A549 treated with CORT108297 at 1 μM for 4 hours (cell line): ENCODE measurements around the gene ATF7IP. TPM values are rescaled to one million over a fixed set of nuclear protein-coding genes. Genes with fewer than 3 reads are reported as not detected.

Source experiments
- total RNA-seq: library from RNA; stranded (reverse); fragments of 200-300 nt; extraction: Qiagen RNA extraction; gene quantifications from 5 replicates; pipeline ENCODE4 v1.2.3, GENCODE V29; 2022

The ATF7IP gene, protein sequence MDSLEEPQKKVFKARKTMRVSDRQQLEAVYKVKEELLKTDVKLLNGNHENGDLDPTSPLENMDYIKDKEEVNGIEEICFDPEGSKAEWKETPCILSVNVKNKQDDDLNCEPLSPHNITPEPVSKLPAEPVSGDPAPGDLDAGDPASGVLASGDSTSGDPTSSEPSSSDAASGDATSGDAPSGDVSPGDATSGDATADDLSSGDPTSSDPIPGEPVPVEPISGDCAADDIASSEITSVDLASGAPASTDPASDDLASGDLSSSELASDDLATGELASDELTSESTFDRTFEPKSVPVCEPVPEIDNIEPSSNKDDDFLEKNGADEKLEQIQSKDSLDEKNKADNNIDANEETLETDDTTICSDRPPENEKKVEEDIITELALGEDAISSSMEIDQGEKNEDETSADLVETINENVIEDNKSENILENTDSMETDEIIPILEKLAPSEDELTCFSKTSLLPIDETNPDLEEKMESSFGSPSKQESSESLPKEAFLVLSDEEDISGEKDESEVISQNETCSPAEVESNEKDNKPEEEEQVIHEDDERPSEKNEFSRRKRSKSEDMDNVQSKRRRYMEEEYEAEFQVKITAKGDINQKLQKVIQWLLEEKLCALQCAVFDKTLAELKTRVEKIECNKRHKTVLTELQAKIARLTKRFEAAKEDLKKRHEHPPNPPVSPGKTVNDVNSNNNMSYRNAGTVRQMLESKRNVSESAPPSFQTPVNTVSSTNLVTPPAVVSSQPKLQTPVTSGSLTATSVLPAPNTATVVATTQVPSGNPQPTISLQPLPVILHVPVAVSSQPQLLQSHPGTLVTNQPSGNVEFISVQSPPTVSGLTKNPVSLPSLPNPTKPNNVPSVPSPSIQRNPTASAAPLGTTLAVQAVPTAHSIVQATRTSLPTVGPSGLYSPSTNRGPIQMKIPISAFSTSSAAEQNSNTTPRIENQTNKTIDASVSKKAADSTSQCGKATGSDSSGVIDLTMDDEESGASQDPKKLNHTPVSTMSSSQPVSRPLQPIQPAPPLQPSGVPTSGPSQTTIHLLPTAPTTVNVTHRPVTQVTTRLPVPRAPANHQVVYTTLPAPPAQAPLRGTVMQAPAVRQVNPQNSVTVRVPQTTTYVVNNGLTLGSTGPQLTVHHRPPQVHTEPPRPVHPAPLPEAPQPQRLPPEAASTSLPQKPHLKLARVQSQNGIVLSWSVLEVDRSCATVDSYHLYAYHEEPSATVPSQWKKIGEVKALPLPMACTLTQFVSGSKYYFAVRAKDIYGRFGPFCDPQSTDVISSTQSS
- total RNA-seq: 4.9 to 5.8 TPM (median 5.2 TPM) in 5 replicates

DNA sequence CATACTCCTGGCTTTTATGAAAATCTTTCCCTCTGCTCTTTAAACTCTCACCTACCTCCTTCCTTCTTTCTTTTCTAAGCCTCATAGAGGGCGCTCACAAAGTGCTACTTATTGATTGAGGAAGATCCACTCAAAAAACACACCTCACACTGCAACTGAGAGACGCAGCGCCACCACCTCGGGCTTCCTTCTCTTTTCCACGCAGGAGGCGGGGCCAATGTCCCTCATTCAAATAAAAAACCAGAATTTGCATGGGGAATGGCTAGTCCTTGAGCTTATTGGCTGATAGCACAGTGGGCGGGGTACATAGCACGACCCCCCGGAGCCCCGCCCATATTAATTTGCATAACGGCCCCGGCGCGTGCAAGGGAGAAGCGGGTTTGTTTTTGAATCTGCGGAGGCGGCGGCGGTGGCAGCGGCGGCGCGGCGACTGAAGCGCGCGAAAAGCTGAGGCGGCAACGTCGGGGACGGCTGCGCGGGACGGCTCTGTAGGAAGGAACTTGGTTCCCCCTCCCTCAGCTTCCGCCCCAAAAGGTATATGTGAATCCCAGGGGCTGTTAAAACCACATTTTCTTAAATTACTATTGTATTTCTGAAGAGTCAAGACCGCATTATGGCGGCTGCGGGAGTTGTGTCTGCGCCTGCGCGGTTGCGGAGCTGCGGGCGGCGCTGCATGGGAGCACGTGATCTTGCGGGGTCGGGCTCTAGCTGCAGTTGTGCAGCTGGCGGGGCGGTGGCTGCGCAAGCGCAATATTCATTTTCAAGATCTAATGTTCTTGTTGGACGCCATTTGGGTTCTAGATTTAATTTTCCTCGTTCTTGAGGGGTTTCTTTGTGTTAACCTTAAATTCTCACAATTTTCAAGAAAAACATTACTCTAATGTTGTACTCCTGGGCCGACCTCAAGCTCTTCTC lies at the start of gene ATF7IP:
Gene ATF7IP, plus strand, starts transcription at position 389 of the 915 bp plus-strand sequence. CDS start 58,234 bp downstream, outside the sequence.

Other genes starting within 250 kb of the ATF7IP start
- gene PLBD1, start 202.2 kb downstream of the ATF7IP start, total RNA-seq: 4.3 to 5.4 TPM (median 4.6 TPM) in 5 replicates